H1 (cell line): Measurements from ENCODE around the gene ZNF18. TPM values are rescaled to one million over a fixed set of nuclear protein-coding genes. Genes with fewer than 3 reads are reported as not detected.

Source experiments
- CTCF ChIA-PET: fragments of 300-600 bp; sonication (Branson Sonifier 250); formaldehyde crosslinking; loops from one replicate; lab custom pipeline; 2021; ENCODE audit not compliant: partially characterized antibody; lab: Charles Lee
- POLR2A ChIA-PET: fragments of 300-600 bp; sonication (Branson Sonifier 250); formaldehyde crosslinking; loops from one replicate; lab custom pipeline; 2021; ENCODE audit warnings: inconsistent platforms; ENCODE audit not compliant: partially characterized antibody; lab: Charles Lee
- DNase-seq, 2 experiments: peaks; one replicate each; pipeline versions ENCODE4 v3.0.0 to v3.0.0-alpha.2; 2010 to 2022; ENCODE audit warnings: low spot score in 2 of 2, low read depth in 1 of 2, mixed read lengths in 1 of 2
- FAIRE-seq: peaks from 2 replicates; lab custom pipeline; 2011; peaks lifted over from hg19 to GRCh38; lab: Jason Lieb, UNC
- H2AFZ ChIP-seq: 2 replicates; pipeline ENCODE4 v1.8.1; 2012; ENCODE audit warnings: low read length, inconsistent platforms
- H2AK5ac ChIP-seq: 2 replicates; pipeline ENCODE4 v1.6.1; 2013; ENCODE audit warnings: low read depth, low read length
- H2BK120ac ChIP-seq: replicated peaks from 2 replicates; pipeline ENCODE3; 2013; ENCODE audit warnings: low read depth, low read length, inconsistent platforms
- H2BK12ac ChIP-seq: 2 replicates; pipeline ENCODE4 v1.6.1; 2013; ENCODE audit warnings: low read depth, low read length
- H2BK15ac ChIP-seq: 2 replicates; pipeline ENCODE4 v1.6.1; 2013; ENCODE audit warnings: low read length
- H2BK20ac ChIP-seq: 2 replicates; pipeline ENCODE4 v1.6.1; 2013; ENCODE audit warnings: low read length
- H2BK5ac ChIP-seq: 2 replicates; pipeline ENCODE4 v1.6.1; 2013; ENCODE audit warnings: low read depth, low read length
- H3K14ac ChIP-seq: 2 replicates; pipeline ENCODE4 v1.6.1; 2013; ENCODE audit warnings: inconsistent platforms; ENCODE audit not compliant: insufficient read length
- H3K18ac ChIP-seq: 2 replicates; pipeline ENCODE4 v1.6.1; 2013; ENCODE audit warnings: low read length; ENCODE audit errors: extremely low read depth
- H3K23ac ChIP-seq: 2 replicates; pipeline ENCODE4 v1.6.1; 2013; ENCODE audit warnings: inconsistent platforms; ENCODE audit not compliant: insufficient read length
- H3K23me2 ChIP-seq: 2 replicates; pipeline ENCODE4 v1.6.1; 2013; ENCODE audit warnings: low read depth, low read length
- H3K27ac ChIP-seq: 2 replicates; pipeline ENCODE4 v1.6.1; 2011; ENCODE audit warnings: low read depth, low read length, inconsistent platforms
- H3K27me3 ChIP-seq, 4 experiments: replicated peaks in 1 of 4; 1 replicate in 1 of 4; 2 replicates in 3 of 4; pipeline versions ENCODE4 v1.6.1 to v1.8.1; 2011 to 2013; ENCODE audit warnings: low read length in 3 of 4, mild to moderate bottlenecking in 3 of 4, inconsistent platforms in 2 of 4, mixed read lengths in 2 of 4, moderate library complexity in 1 of 4; ENCODE audit not compliant: control insufficient read depth in 3 of 4, insufficient read depth in 3 of 4; ENCODE audit errors: extremely low read depth in 1 of 4
- H3K36me3 ChIP-seq, 4 experiments: 2 replicates each; pipeline versions ENCODE4 v1.6.1 to v1.8.1; 2011 to 2013; ENCODE audit warnings: mild to moderate bottlenecking in 4 of 4, low read length in 3 of 4, moderate library complexity in 2 of 4, control low read depth in 1 of 4, inconsistent platforms in 1 of 4; ENCODE audit not compliant: insufficient read depth in 4 of 4, control insufficient read depth in 2 of 4
- H3K4ac ChIP-seq: replicated peaks from 2 replicates; pipeline ENCODE3; 2013; ENCODE audit warnings: low read length, low read depth, mixed read lengths, inconsistent platforms; ENCODE audit not compliant: insufficient read length
- H3K4me1 ChIP-seq, 4 experiments: replicated peaks in 1 of 4; 1 replicate in 1 of 4; 2 replicates in 3 of 4; pipeline versions ENCODE4 v1.6.1 to v1.8.1; 2011 to 2013; ENCODE audit warnings: low read length in 3 of 4, inconsistent platforms in 2 of 4, mixed read lengths in 1 of 4; ENCODE audit not compliant: insufficient read depth in 4 of 4, control insufficient read depth in 3 of 4
- H3K4me2 ChIP-seq, 2 experiments: 2 replicates each; pipeline versions ENCODE4 v1.6.1 to v1.8.1; 2011 to 2013; ENCODE audit warnings: low read depth in 2 of 2, low read length in 2 of 2, control low read depth in 1 of 2, inconsistent platforms in 1 of 2, mild to moderate bottlenecking in 1 of 2; ENCODE audit not compliant: insufficient read depth in 1 of 2
- H3K4me3 ChIP-seq, 4 experiments: fragments of 200-600, 300-600 bp in 1 of 4; sonication (generic), shearing (Covaris generic), sonication (Bioruptor Twin) in 1 of 4; 2 replicates each; pipeline versions ENCODE4 v1.5.1 to v1.8.1; 2011 to 2016; ENCODE audit warnings: low read length in 4 of 4, low read depth in 3 of 4, control low read depth in 2 of 4, inconsistent platforms in 2 of 4, mild to moderate bottlenecking in 2 of 4, mixed read lengths in 1 of 4, moderate library complexity in 1 of 4; ENCODE audit not compliant: insufficient read depth in 2 of 4; ENCODE audit errors: extremely low read depth in 1 of 4
- H3K56ac ChIP-seq: replicated peaks from 2 replicates; pipeline ENCODE3; 2013; ENCODE audit warnings: low read depth, mild to moderate bottlenecking, mixed read lengths, low read length, inconsistent platforms; ENCODE audit not compliant: insufficient read length
- H3K79me1 ChIP-seq: 2 replicates; pipeline ENCODE4 v1.6.1; 2013; ENCODE audit warnings: low read depth, low read length, control low read depth
- H3K79me2 ChIP-seq, 2 experiments: 2 replicates each; pipeline versions ENCODE4 v1.6.1 to v1.8.1; 2012 to 2013; ENCODE audit warnings: low read length in 2 of 2, mild to moderate bottlenecking in 2 of 2, inconsistent platforms in 1 of 2; ENCODE audit not compliant: insufficient read depth in 2 of 2, control insufficient read depth in 1 of 2
- H3K9ac ChIP-seq, 4 experiments: replicated peaks in 1 of 4; 1 replicate in 1 of 4; 2 replicates in 3 of 4; pipeline versions ENCODE4 v1.6.1 to v1.8.1; 2011 to 2013; ENCODE audit warnings: low read depth in 3 of 4, low read length in 3 of 4, control low read depth in 2 of 4, mild to moderate bottlenecking in 2 of 4, moderate library complexity in 2 of 4, inconsistent platforms in 1 of 4; ENCODE audit errors: extremely low read depth in 1 of 4
- H3K9me3 ChIP-seq, 2 experiments: 2 replicates each; pipeline versions ENCODE4 v1.6.1 to v1.8.1; 2012 to 2013; ENCODE audit warnings: mild to moderate bottlenecking in 2 of 2, moderate library complexity in 2 of 2, control low read depth in 1 of 2, inconsistent platforms in 1 of 2, low read depth in 1 of 2, low read length in 1 of 2, mixed read lengths in 1 of 2; ENCODE audit not compliant: insufficient read depth in 2 of 2
- H4K20me1 ChIP-seq, 2 experiments: replicated peaks in 1 of 2; 2 replicates each; pipeline versions ENCODE3 to v1.8.1; 2011 to 2013; ENCODE audit warnings: inconsistent platforms in 2 of 2, low read length in 2 of 2, mild to moderate bottlenecking in 1 of 2; ENCODE audit not compliant: insufficient read depth in 2 of 2, control insufficient read depth in 1 of 2
- H4K5ac ChIP-seq: 2 replicates; pipeline ENCODE4 v1.6.1; 2013; ENCODE audit warnings: low read length, low read depth, mixed read lengths, inconsistent platforms; ENCODE audit not compliant: insufficient read length
- H4K8ac ChIP-seq: 2 replicates; pipeline ENCODE4 v1.8.0; 2013; ENCODE audit warnings: mild to moderate bottlenecking, moderate library complexity, low read length, inconsistent platforms; ENCODE audit not compliant: insufficient read depth; ENCODE audit errors: extremely low read depth
- H4K91ac ChIP-seq: replicated peaks from 2 replicates; pipeline ENCODE3; 2013; ENCODE audit warnings: low read length, mixed read lengths, inconsistent platforms; ENCODE audit not compliant: insufficient read length
- CHD2 ChIP-seq: IDR thresholded peaks from 2 replicates; pipeline ENCODE4 v1.6.1; 2012; ENCODE audit warnings: low read length, improper control_type of control experiment
- HDAC6 ChIP-seq: IDR thresholded peaks from one replicate; pipeline ENCODE4 v1.7.1; 2012; ENCODE audit warnings: low read depth, mild to moderate bottlenecking, inconsistent platforms, low read length, moderate library complexity
- MAFK ChIP-seq: IDR thresholded peaks from 2 replicates; pipeline ENCODE4 v1.6.1; 2012; ENCODE audit warnings: low read depth, mild to moderate bottlenecking, improper control_type of control experiment, low read length
- NANOG ChIP-seq: IDR thresholded peaks from 2 replicates; pipeline ENCODE4 v1.6.1; 2011; ENCODE audit warnings: low read length, low read depth, mild to moderate bottlenecking, inconsistent platforms; ENCODE audit not compliant: insufficient read depth, poor library complexity, severe bottlenecking
- SIX5 ChIP-seq: IDR thresholded peaks from 2 replicates; pipeline ENCODE4 v1.6.1; 2011; ENCODE audit warnings: mild to moderate bottlenecking, low read depth, low read length
- TBP ChIP-seq: IDR thresholded peaks from 2 replicates; pipeline ENCODE4 v1.6.1; 2011; ENCODE audit warnings: low read depth, low read length, improper control_type of control experiment
- WGBS, 2 experiments: shearing (Covaris generic) in 1 of 2; methylation state at CpG; one replicate each; pipeline versions ENCODE4 v1.1.6 to v1.1.7; 2013 to 2015; ENCODE audit warnings: low lambda C conversion rate in 2 of 2, mixed read lengths in 2 of 2, inconsistent platforms in 1 of 2, low coverage in 1 of 2, missing lambda C conversion rate in 1 of 2; ENCODE audit not compliant: insufficient replicate concordance in 2 of 2, insufficient coverage in 1 of 2, insufficient read length in 1 of 2; ENCODE audit errors: extremely low coverage in 1 of 2, missing lambda C conversion rate in 1 of 2; 5-methylcytosine and 5-hydroxymethylcytosine counted together
- polyA plus RNA-seq, 7 experiments: library from polyadenylated mRNA; depleted of rRNA in 3 of 7; stranded (reverse) in 5 of 7; unstranded in 2 of 7; fragments of >200 nt in 5 of 7; fragments of 200-250 nt in 2 of 7; gene quantifications; 1 replicate in 5 of 7; 2 replicates in 1 of 7; 4 replicates in 1 of 7; pipeline versions ENCODE4 v1.2.1 to v1.2.3, GENCODE V29; 2011 to 2013; ENCODE audit warnings: missing spikeins in 2 of 7, mixed read lengths in 2 of 7
- total RNA-seq: library from RNA; stranded (reverse); fragmentation: NEBNext Ultra II Directional; extraction: Animal tissue kit (Norgen Biotek cat#: 25700); gene quantifications from 2 replicates; pipeline ENCODE4 v1.2.1, GENCODE V29; 2021
- TF ChIP-seq, protein P1 (sequence below): IDR thresholded peaks from 2 replicates; pipeline ENCODE4 v1.6.1; 2011; ENCODE audit warnings: low read length, improper control_type of control experiment

ZNF18 gene
- total and polyA plus RNA-seq, 2 of the 8 experiments (the other 6 are each of a cell fraction or from before 2014, with no cell fraction given) = 3.0 to 9.9 TPM

DNA sequence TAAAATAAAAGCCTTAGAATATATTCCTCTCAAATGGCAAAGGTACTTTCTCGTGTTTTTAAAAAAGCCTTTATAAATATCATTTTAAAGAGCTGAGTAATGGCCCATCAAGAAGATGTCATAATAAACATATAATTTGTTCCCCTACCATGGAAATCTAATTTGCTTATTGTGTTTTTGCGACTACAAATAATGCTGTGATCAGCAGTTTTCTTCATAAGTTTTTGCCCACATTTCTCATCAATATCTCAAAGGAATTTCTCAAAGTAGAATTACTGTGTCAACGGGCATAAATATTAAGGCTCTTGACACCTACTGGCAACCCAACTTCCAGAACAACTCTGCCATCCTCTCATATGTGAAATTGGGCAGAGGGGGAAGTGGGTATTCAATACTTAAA lies 17.5 kb downstream of the ZNF18 start:
- Histone ChIP-seq H2AFZ (no peak overlapping the region), H3K4me3 (no peak overlapping the region), H3K4me2 (no peak overlapping the region), H3K36me3 (peaks cover 0 to 24% (median 8%) of the 10 kb centered on the region in 4 experiments; a peak in 5 of 8 replicates), H2BK20ac (no peak overlapping the region), H3K23me2 (no peaks in the 10 kb centered on the region), H3K23ac (no peak overlapping the region), H3K9ac (no peak overlapping the region), H2BK5ac (no peak overlapping the region), H3K79me1 (no peaks in the 10 kb centered on the region), H3K79me2 (no peaks in the 10 kb centered on the region), H4K91ac (no peak overlapping the region), H3K27me3 (no peaks in the 10 kb centered on the region), H2BK15ac (no peak overlapping the region), H3K27ac (no peak overlapping the region), H4K20me1 (no peaks in the 10 kb centered on the region), H2AK5ac (no peak overlapping the region), H4K5ac (no peak overlapping the region), H3K18ac (no peak overlapping the region), H3K56ac (no peak overlapping the region), H3K14ac (no peak overlapping the region), H3K4me1 (no peaks in the 10 kb centered on the region; a peak in 1 of 7 replicates), H2BK12ac (no peak overlapping the region), H4K8ac (no peak overlapping the region), H3K4ac (no peak overlapping the region), H2BK120ac (no peak overlapping the region), H3K9me3 (no peaks in the 10 kb centered on the region)
- 93% methylated on average over 3 of the region's 3 CpGs; no CpG with 5 or more reads in 1 of the 2 experiments for WGBS, 2 experiments
- ChIA-PET POLR2A (interaction anchor here (1.8 kb wide), 1 partner anchor 17 kb away, joined by 4 read pairs; the partner anchor contains the start of gene ZNF18), CTCF (interaction anchor here (0.7 to 2.4 kb wide), 6 partner anchors 9 to 108 kb away, joined by 3 to 10 read pairs (median 4); no protein-coding TSS in a partner anchor)
- TF ChIP-seq SIX5 (no peak), MAFK (peak; percentile 83), HDAC6 (no peak), NANOG (no peak), CHD2 (no peak), TBP (no peak)
- TF ChIP-seq, protein P1, sequence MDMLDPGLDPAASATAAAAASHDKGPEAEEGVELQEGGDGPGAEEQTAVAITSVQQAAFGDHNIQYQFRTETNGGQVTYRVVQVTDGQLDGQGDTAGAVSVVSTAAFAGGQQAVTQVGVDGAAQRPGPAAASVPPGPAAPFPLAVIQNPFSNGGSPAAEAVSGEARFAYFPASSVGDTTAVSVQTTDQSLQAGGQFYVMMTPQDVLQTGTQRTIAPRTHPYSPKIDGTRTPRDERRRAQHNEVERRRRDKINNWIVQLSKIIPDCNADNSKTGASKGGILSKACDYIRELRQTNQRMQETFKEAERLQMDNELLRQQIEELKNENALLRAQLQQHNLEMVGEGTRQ = no peak
- DNase-seq (no peak), FAIRE-seq (no peak)
